ENCODE results near the gene SPINT3. TPM values are rescaled to one million over a fixed set of nuclear protein-coding genes. Genes with fewer than 3 reads are reported as not detected.

SPINT3 gene
- total RNA-seq, 1 experiment from 2014 or later = not detected

- no peak for TF ChIP-seq CTCF (IDR thresholded peaks at IDR 0.05)
- no peak for TF ChIP-seq SMAD3 (CRISPR knock-in tag; IDR thresholded peaks at IDR 0.05; ENCODE audit: borderline replicate concordance)
- TF ChIP-seq SMAD4 (CRISPR knock-in tag; IDR thresholded peaks at IDR 0.05) = no peak
- no peak for TF ChIP-seq PRDM15 (CRISPR knock-in tag; IDR thresholded peaks at IDR 0.05)
- TF ChIP-seq ESRRA (CRISPR knock-in tag; IDR thresholded peaks at IDR 0.05; ENCODE audit: borderline replicate concordance) = no peak
- TF ChIP-seq CREM (CRISPR knock-in tag; IDR thresholded peaks at IDR 0.05) = no peak
These were observed 39.8 kb upstream of the SPINT3 start (continued) for GRCh38 chr20:45555198-45555597.

- ChIA-PET POLR2A (no interaction called here), CTCF (no interaction called here)
- Mint-ChIP-seq H3K36me3 (0 out of 2 replicates have a peak, but pooled peaks cover 9% of the 10 kb centered on the region), H3K4me1 (peaks cover 4% of the 10 kb centered on the region; the same call in 1 of the 2 replicates), H3K4me3 (no peak overlapping the region), H3K27ac (no peak overlapping the region), H3K27me3 (ENCODE audit: low read depth) (no peaks in the 10 kb centered on the region; the same call in 1 of the 2 replicates), H3K9me3 (peaks cover 23% of the 10 kb centered on the region)
- ATAC-seq (no peak), DNase-seq (ENCODE audit: low spot score) (no peak)
- no peak for TF ChIP-seq ELF4 (CRISPR knock-in tag; IDR thresholded peaks at IDR 0.05; ENCODE audit: low read depth)
- TF ChIP-seq OVOL2 (CRISPR knock-in tag; IDR thresholded peaks at IDR 0.05; ENCODE audit: borderline replicate concordance) = no peak
- TF ChIP-seq GRHL2 (CRISPR knock-in tag; IDR thresholded peaks at IDR 0.05; ENCODE audit: insufficient replicate concordance, severe bottlenecking) = no peak
- no peak for TF ChIP-seq CREB1 (CRISPR knock-in tag; IDR thresholded peaks at IDR 0.05)
These were observed 37.0 kb upstream of the SPINT3 start for GRCh38 chr20:45552456-45552855.

GRCh38 chr20:45550765-45551164, 35.3 kb upstream of the SPINT3 start:
- DNase-seq (ENCODE audit: low spot score) (no peak), ATAC-seq (no peak)
- 0 out of 2 replicates have a peak, but pooled peaks cover 9% of the 10 kb centered on the region for H3K36me3 Mint-ChIP-seq
- H3K27ac Mint-ChIP-seq = no peak overlapping the region
- no peak overlapping the region for H3K4me3 Mint-ChIP-seq
- no peaks in the 10 kb centered on the region; the same call in 1 of the 2 replicates for H3K27me3 Mint-ChIP-seq (ENCODE audit: low read depth)
- H3K4me1 Mint-ChIP-seq = peaks cover 10% of the 10 kb centered on the region
- ChIA-PET CTCF (interaction anchor here (0.7 to 2.3 kb wide), 2 partner anchors 25 to 220 kb away, joined by 4 to 10 read pairs; no protein-coding TSS in a partner anchor), POLR2A (no interaction called here)
- H3K9me3 Mint-ChIP-seq = peaks cover 23% of the 10 kb centered on the region
- TF ChIP-seq NFATC4 (CRISPR knock-in tag; IDR thresholded peaks at IDR 0.05) = no peak
- TF ChIP-seq NR3C1 (CRISPR knock-in tag; conservative IDR thresholded peaks at IDR 0.05; ENCODE audit: low read depth) = no peak
- no peak for TF ChIP-seq JUN (CRISPR knock-in tag; IDR thresholded peaks at IDR 0.05)
- no peak for TF ChIP-seq ZNF512 (CRISPR knock-in tag; IDR thresholded peaks at IDR 0.05; ENCODE audit: borderline replicate concordance)
- TF ChIP-seq USF2 (CRISPR knock-in tag; IDR thresholded peaks at IDR 0.05) = no peak
- TF ChIP-seq CREM (CRISPR knock-in tag; IDR thresholded peaks at IDR 0.05) = no peak
- TF ChIP-seq AFF4 (CRISPR knock-in tag; IDR thresholded peaks at IDR 0.05; ENCODE audit: borderline replicate concordance) = no peak
- TF ChIP-seq OVOL2 (CRISPR knock-in tag; IDR thresholded peaks at IDR 0.05; ENCODE audit: borderline replicate concordance) = no peak
- TF ChIP-seq NFE2L1 (CRISPR knock-in tag; IDR thresholded peaks at IDR 0.05) = no peak
- TF ChIP-seq RELA (CRISPR knock-in tag; IDR thresholded peaks at IDR 0.05; ENCODE audit: borderline replicate concordance) = no peak
- no peak for TF ChIP-seq CBFB (CRISPR knock-in tag; IDR thresholded peaks at IDR 0.05; ENCODE audit: low read depth)
- no peak for TF ChIP-seq ZBTB21 (CRISPR knock-in tag; IDR thresholded peaks at IDR 0.05; ENCODE audit: borderline replicate concordance)
- TF ChIP-seq RORB (CRISPR knock-in tag; IDR thresholded peaks at IDR 0.05) = no peak

Measured in WTC11 (cell line).